ENCODE results near the gene GNAS. TPM values are rescaled to one million over a fixed set of nuclear protein-coding genes. Genes with fewer than 3 reads are reported as not detected.

The GNAS gene
- total and polyA plus RNA-seq, 9 of the 15 experiments (the other 6 are each of a cell fraction or from before 2014, with no cell fraction given): 128 to 648 (median 266) TPM

DNA sequence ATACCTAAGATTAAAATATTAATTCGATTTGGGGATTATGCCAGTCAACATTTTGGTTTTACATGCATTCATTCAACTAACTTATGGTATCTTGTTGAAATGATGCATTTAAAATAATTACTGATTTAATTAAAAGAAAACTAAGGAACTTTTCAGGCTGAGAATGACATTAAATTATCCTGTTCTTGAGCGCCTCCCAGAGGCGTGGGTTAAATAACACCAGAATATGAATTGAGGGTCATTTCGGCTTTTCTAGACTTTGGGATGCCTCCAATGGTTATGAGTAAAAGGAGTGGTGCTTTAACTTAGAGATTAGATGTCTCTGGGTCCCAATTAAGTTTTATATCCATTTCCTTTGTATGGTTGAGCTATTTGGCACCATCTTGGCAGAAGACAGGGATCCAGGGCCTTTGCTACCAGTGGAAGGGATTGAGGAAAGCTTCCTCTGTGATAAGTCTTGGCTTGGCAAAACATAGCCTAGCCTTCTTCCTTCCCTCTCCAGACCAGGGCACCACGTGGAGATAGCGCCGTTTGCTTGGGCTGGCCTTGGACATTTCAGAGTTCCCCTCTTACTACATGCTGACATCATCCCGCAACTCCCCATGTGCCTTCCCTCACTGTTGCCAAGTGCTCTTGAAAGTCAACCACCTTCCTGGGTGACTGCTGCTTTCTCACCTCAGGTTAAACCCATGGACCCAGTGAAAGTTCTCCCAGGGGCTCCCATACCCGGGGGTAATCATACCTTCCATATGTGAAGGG is 28.7 kb downstream of the GNAS start (continued):
- TF ChIP-seq MYC (IDR thresholded peaks at IDR 0.05; ENCODE audit: low read depth, low read length) (peak; percentile 38; the same call in 1 of the 2 replicates), MYC (CRISPR knock-in tag; IDR thresholded peaks at IDR 0.05; ENCODE audit: borderline replicate concordance, low read depth) (no peak), SRF (CRISPR knock-in tag; IDR thresholded peaks at IDR 0.05) (no peak), ZNF175 (CRISPR knock-in tag; IDR thresholded peaks at IDR 0.05; ENCODE audit: low read depth) (0 out of 2 replicates have a peak, but pooled peaks have one; percentile 49), U2AF2 (optimal IDR thresholded peaks at IDR 0.05; ENCODE audit: low read depth, low read length) (no peak), ZNF586 (CRISPR knock-in tag; conservative IDR thresholded peaks at IDR 0.05) (no peak), L3MBTL2 (IDR thresholded peaks at IDR 0.05) (peak; percentile 67; the same call in 1 of the 2 replicates), RCOR1 (IDR thresholded peaks at IDR 0.05; ENCODE audit: borderline replicate concordance in 1 of 2, low read depth in 2 of 2, low read length in 2 of 2) (no peak), RAD21 (CRISPR knock-in tag; conservative IDR thresholded peaks at IDR 0.05 in 1 of 2, IDR thresholded peaks at IDR 0.05 in 1 of 2) (peak in 1 of 2 experiments; percentile 31; a peak in 2 of 4 replicates)
- TF ChIP-seq, protein P1, sequence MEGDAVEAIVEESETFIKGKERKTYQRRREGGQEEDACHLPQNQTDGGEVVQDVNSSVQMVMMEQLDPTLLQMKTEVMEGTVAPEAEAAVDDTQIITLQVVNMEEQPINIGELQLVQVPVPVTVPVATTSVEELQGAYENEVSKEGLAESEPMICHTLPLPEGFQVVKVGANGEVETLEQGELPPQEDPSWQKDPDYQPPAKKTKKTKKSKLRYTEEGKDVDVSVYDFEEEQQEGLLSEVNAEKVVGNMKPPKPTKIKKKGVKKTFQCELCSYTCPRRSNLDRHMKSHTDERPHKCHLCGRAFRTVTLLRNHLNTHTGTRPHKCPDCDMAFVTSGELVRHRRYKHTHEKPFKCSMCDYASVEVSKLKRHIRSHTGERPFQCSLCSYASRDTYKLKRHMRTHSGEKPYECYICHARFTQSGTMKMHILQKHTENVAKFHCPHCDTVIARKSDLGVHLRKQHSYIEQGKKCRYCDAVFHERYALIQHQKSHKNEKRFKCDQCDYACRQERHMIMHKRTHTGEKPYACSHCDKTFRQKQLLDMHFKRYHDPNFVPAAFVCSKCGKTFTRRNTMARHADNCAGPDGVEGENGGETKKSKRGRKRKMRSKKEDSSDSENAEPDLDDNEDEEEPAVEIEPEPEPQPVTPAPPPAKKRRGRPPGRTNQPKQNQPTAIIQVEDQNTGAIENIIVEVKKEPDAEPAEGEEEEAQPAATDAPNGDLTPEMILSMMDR (IDR thresholded peaks at IDR 0.05 in 2 of 3, conservative IDR thresholded peaks at IDR 0.05 in 1 of 3; ENCODE audit: insufficient read depth in 2 of 3, low read depth in 1 of 3, low read length in 3 of 3): peak; percentile 20 to 61 (median 45); a peak in 5 of 6 replicates
- TF ChIP-seq, protein P2, sequence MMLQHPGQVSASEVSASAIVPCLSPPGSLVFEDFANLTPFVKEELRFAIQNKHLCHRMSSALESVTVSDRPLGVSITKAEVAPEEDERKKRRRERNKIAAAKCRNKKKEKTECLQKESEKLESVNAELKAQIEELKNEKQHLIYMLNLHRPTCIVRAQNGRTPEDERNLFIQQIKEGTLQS (IDR thresholded peaks at IDR 0.05): peak; percentile 31; the same call in 1 of the 2 replicates
- TF ChIP-seq, protein P2 (CRISPR knock-in tag; conservative IDR thresholded peaks at IDR 0.05): no peak
- TF ChIP-seq, protein P3, sequence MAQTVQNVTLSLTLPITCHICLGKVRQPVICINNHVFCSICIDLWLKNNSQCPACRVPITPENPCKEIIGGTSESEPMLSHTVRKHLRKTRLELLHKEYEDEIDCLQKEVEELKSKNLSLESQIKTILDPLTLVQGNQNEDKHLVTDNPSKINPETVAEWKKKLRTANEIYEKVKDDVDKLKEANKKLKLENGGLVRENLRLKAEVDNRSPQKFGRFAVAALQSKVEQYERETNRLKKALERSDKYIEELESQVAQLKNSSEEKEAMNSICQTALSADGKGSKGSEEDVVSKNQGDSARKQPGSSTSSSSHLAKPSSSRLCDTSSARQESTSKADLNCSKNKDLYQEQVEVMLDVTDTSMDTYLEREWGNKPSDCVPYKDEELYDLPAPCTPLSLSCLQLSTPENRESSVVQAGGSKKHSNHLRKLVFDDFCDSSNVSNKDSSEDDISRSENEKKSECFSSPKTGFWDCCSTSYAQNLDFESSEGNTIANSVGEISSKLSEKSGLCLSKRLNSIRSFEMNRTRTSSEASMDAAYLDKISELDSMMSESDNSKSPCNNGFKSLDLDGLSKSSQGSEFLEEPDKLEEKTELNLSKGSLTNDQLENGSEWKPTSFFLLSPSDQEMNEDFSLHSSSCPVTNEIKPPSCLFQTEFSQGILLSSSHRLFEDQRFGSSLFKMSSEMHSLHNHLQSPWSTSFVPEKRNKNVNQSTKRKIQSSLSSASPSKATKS (CRISPR knock-in tag; IDR thresholded peaks at IDR 0.05): no peak
- TF ChIP-seq, protein P4, sequence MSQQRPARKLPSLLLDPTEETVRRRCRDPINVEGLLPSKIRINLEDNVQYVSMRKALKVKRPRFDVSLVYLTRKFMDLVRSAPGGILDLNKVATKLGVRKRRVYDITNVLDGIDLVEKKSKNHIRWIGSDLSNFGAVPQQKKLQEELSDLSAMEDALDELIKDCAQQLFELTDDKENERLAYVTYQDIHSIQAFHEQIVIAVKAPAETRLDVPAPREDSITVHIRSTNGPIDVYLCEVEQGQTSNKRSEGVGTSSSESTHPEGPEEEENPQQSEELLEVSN (IDR thresholded peaks at IDR 0.05; ENCODE audit: borderline replicate concordance in 1 of 2, extremely low read depth in 1 of 2, insufficient read depth in 1 of 2, insufficient read length in 1 of 2, low read depth in 1 of 2, low read length in 1 of 2, poor library complexity in 1 of 2, severe bottlenecking in 1 of 2): peak; percentile 26 to 32
